PC-3 (cell line): Measurements from ENCODE around the gene ACBD5.

ENCODE experiments used
- CTCF ChIP-seq: fragments of 300-600 bp; sonication (generic); conservative IDR thresholded peaks from 2 replicates; pipeline ENCODE4 v1.5.1; 2017; ENCODE audit warnings: antibody characterized with exemption, low read depth, mild to moderate bottlenecking, low read length
- EZH2 ChIP-seq: fragments of 300-600 bp; sonication (generic); IDR thresholded peaks from one replicate; pipeline ENCODE4 v1.6.1; 2017; ENCODE audit warnings: antibody characterized with exemption, mild to moderate bottlenecking, low read length; ENCODE audit not compliant: unreplicated experiment

GRCh38 chr10:27241010-27241651, 534 bp upstream of the ACBD5 start:
- no peak for TF ChIP-seq EZH2
- no peak for TF ChIP-seq CTCF
